OCI-LY1 (cell line): Measurements from ENCODE around the gene FAM20C.

Experiments used
- H2AFZ ChIP-seq: fragments of 200-600 bp; sonication (generic), shearing (Covaris generic); 2 replicates; pipeline ENCODE4 v1.6.0; 2014; ENCODE audit warnings: antibody characterized with exemption, mild to moderate bottlenecking, low read length
- H3F3A ChIP-seq: fragments of 200-600 bp; sonication (generic), shearing (Covaris generic); 2 replicates; pipeline ENCODE4 v1.6.0; 2014; ENCODE audit warnings: mild to moderate bottlenecking, antibody characterized with exemption, low read length, moderate library complexity; ENCODE audit not compliant: insufficient read depth
- H3K27ac ChIP-seq: fragments of 200-600 bp; sonication (generic); 2 replicates; pipeline ENCODE4 v1.5.1; 2014; ENCODE audit warnings: low read length, mixed run types, mild to moderate bottlenecking, low read depth; ENCODE audit not compliant: poor library complexity, severe bottlenecking
- H3K27me3 ChIP-seq: fragments of 200-600 bp; sonication (generic); 2 replicates; pipeline ENCODE4 v1.6.0; 2014; ENCODE audit warnings: antibody characterized with exemption, mild to moderate bottlenecking, low read length, moderate library complexity; ENCODE audit not compliant: insufficient read depth
- H3K36me3 ChIP-seq: fragments of 200-600 bp; sonication (generic); 2 replicates; pipeline ENCODE4 v1.6.1; 2014; ENCODE audit warnings: mild to moderate bottlenecking, antibody characterized with exemption, low read length, moderate library complexity, mixed read lengths; ENCODE audit not compliant: insufficient read depth
- H3K4me1 ChIP-seq: fragments of 200-600 bp; sonication (generic); 2 replicates; pipeline ENCODE4 v1.5.1; 2014; ENCODE audit warnings: mild to moderate bottlenecking, low read length, moderate library complexity; ENCODE audit not compliant: insufficient read depth, severe bottlenecking
- H3K4me2 ChIP-seq: fragments of 200-600 bp; sonication (generic), shearing (Covaris generic); 2 replicates; pipeline ENCODE4 v1.6.1; 2014; ENCODE audit warnings: low read length
- H3K4me3 ChIP-seq: fragments of 200-600 bp; sonication (generic); 2 replicates; pipeline ENCODE4 v1.5.1; 2014; ENCODE audit warnings: low read length, low read depth, mild to moderate bottlenecking, mixed read lengths; ENCODE audit not compliant: poor library complexity, severe bottlenecking
- H3K79me2 ChIP-seq: fragments of 200-600 bp; shearing (Covaris generic); 2 replicates; pipeline ENCODE4 v1.6.1; 2016; ENCODE audit warnings: mixed run types, low read length, mixed read lengths; ENCODE audit not compliant: insufficient read depth
- H3K9ac ChIP-seq: fragments of 200-600 bp; sonication (generic), shearing (Covaris generic); 2 replicates; pipeline ENCODE4 v1.6.1; 2014; ENCODE audit warnings: mild to moderate bottlenecking, low read length, mixed read lengths
- H3K9me2 ChIP-seq: fragments of 200-600 bp; sonication (generic), shearing (Covaris generic); 2 replicates; pipeline ENCODE4 v1.6.1; 2014; ENCODE audit warnings: low read depth, mild to moderate bottlenecking, low read length, mixed read lengths
- H3K9me3 ChIP-seq: fragments of 200-600 bp; shearing (Covaris generic); 2 replicates; pipeline ENCODE4 v1.6.1; 2014; ENCODE audit warnings: low read length, mixed read lengths
- H4K20me1 ChIP-seq: fragments of 200-600 bp; sonication (generic), shearing (Covaris generic); 2 replicates; pipeline ENCODE4 v1.6.0; 2016; ENCODE audit warnings: mild to moderate bottlenecking, low read length; ENCODE audit not compliant: insufficient read depth
- CTCF ChIP-seq: fragments of 200-600 bp; sonication (generic), shearing (Covaris generic); IDR thresholded peaks from 2 replicates; pipeline ENCODE4 v1.5.1; 2017; ENCODE audit warnings: mild to moderate bottlenecking, antibody characterized with exemption, low read length, moderate library complexity, mixed read lengths
- EZH2 ChIP-seq: fragments of 200-600 bp; sonication (generic), shearing (Covaris generic); IDR thresholded peaks from 2 replicates; pipeline ENCODE4 v1.8.0; 2017; ENCODE audit warnings: borderline replicate concordance, mixed run types, mild to moderate bottlenecking, antibody characterized with exemption, low read length, moderate library complexity, mixed read lengths

FAM20C gene

DNA sequence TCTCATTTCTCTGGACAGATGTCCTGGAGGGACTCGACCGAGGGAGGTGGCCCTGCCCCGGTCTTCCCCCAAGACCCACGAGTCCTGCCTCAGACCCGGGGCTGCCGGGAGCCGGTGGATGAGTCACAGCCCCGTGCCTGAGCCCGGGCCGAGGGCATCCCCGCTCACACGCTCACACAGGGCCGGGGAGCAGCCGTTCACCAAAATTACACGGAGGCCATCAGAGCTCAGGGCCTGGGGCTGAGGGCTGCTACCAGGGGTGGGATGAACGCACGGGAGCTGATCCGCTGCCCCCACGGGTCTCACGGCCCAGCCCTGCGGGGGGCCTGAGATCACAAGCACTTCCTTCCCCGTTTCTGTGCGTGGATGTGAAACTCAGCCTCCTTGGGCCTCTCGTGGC lies 17.5 kb downstream of the FAM20C start:
- no peaks in the 10 kb centered on the region for H3K9me2 ChIP-seq
- H4K20me1 ChIP-seq: no peaks in the 10 kb centered on the region
- H3K79me2 ChIP-seq: no peaks in the 10 kb centered on the region
- no peaks in the 10 kb centered on the region for H3K36me3 ChIP-seq
- H3K4me3 ChIP-seq: no peak overlapping the region
- H3K9ac ChIP-seq: no peak overlapping the region
- no peak overlapping the region for H2AFZ ChIP-seq
- no peak overlapping the region for H3K4me2 ChIP-seq
- H3K4me1 ChIP-seq: no peaks in the 10 kb centered on the region
- H3F3A ChIP-seq: no peaks in the 10 kb centered on the region
- H3K27ac ChIP-seq: no peak overlapping the region
- H3K9me3 ChIP-seq: no peaks in the 10 kb centered on the region
- no peaks in the 10 kb centered on the region for H3K27me3 ChIP-seq
- TF ChIP-seq CTCF (no peak), EZH2 (no peak)

DNA sequence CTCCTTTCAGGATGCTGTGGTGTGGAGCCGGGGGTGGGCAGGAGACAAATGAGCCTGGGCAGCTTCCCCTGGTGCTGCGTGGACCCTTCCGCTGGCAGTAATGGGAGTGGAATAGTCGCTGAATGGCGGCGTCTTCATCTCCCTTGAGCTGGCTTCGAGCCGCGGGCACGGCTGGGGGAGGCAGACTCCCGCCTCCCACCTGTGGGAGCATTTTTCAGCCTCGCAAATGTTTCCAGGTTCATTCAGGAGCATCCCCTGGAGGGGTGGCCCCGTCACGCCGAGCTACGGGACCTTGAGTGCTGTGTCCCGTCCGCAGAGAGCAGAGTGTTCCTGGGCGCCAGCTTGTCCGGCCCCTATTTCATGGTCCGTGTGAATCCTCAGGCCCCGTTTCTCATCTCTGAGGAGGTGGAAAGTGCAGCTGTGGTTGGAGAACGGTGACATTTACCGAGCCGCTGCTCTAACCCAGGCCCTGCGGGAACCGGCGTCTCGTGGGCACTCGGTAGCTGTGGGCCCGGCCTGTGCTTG lies 18.1 kb downstream of the FAM20C start:
- Histone ChIP-seq H3K4me3 (no peak overlapping the region), H3K36me3 (no peaks in the 10 kb centered on the region)

DNA sequence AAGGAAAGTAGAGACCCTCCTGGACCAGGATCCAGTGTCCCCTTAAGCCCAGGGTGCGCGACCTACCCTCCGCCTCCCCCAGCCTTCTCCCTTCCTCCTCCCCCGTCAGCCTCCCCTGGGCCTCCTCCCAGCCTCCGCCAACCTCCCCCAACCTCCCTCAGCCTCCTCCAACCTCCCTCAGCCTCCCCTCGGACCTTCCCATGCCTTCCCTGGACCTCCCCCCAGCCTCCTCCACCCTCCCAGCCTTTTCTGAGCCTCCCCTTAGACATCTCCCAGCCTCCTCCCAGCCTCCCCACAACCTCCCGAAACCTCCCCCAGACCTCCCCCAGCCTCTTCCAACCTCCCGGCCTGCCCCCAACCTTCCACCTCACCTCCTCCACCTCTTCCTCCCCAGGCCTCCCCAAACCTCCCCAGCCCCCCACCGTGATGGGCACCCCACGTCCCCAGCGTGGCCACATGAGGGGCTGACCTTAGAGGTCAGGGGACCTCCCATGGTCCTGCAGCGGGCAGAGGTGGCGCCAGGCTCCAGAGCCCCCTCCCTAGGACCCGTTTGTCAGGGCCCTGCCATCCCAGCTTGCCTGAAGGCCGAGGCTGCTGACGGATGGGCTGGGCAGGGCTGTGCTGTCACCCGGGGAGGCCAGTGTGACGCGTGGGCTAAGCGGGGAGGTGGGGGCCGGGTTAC lies 18.8 kb downstream of the FAM20C start:
- no peak overlapping the region for H3K27ac ChIP-seq
- H2AFZ ChIP-seq: no peak overlapping the region
- no peaks in the 10 kb centered on the region for H3K9me2 ChIP-seq
- H3K27me3 ChIP-seq: no peaks in the 10 kb centered on the region
- no peak overlapping the region for H3K4me2 ChIP-seq
- H3K9me3 ChIP-seq: no peaks in the 10 kb centered on the region
- no peaks in the 10 kb centered on the region for H3K36me3 ChIP-seq
- H3K4me3 ChIP-seq: no peak overlapping the region
- TF ChIP-seq CTCF (no peak), EZH2 (no peak)
- no peaks in the 10 kb centered on the region for H3K4me1 ChIP-seq
- H4K20me1 ChIP-seq: no peaks in the 10 kb centered on the region
- H3K79me2 ChIP-seq: no peaks in the 10 kb centered on the region
- no peak overlapping the region for H3K9ac ChIP-seq
- no peaks in the 10 kb centered on the region for H3F3A ChIP-seq

More for the DNA sequence above, 18.1 kb downstream of the FAM20C start:
- Histone ChIP-seq H3K79me2 (no peaks in the 10 kb centered on the region), H3F3A (no peaks in the 10 kb centered on the region), H2AFZ (no peak overlapping the region), H4K20me1 (no peaks in the 10 kb centered on the region), H3K27me3 (no peaks in the 10 kb centered on the region), H3K4me1 (no peaks in the 10 kb centered on the region), H3K9ac (no peak overlapping the region), H3K4me2 (no peak overlapping the region), H3K9me2 (no peaks in the 10 kb centered on the region), H3K9me3 (no peaks in the 10 kb centered on the region), H3K27ac (no peak overlapping the region)
- TF ChIP-seq EZH2: no peak
- TF ChIP-seq CTCF: no peak
